BJ (cell line): Measurements from ENCODE around the gene COQ3. TPM values are rescaled to one million over a fixed set of nuclear protein-coding genes. Genes with fewer than 3 reads are reported as not detected.

Source experiments
- CTCF ChIA-PET: fragments of 350-600 bp; formaldehyde crosslinking; extraction: SDS; loops from one replicate; lab custom pipeline; 2021; ENCODE audit warnings: antibody characterized with exemption, inconsistent platforms; lab: Yijun Ruan, JAX
- POLR2A ChIA-PET: fragments of 300-600 bp; sonication (Branson Sonifier 250); formaldehyde crosslinking; extraction: SDS; loops from one replicate; lab custom pipeline; 2021; ENCODE audit warnings: antibody characterized with exemption; lab: Charles Lee
- DNase-seq: peaks from one replicate; pipeline ENCODE4 v3.0.0-alpha.2; 2011; ENCODE audit warnings: low read depth
- H3K27me3 ChIP-seq: 2 replicates; pipeline ENCODE4 v1.6.0; 2011; ENCODE audit warnings: low read length; ENCODE audit not compliant: control insufficient read depth, insufficient read depth
- H3K36me3 ChIP-seq: 2 replicates; pipeline ENCODE4 v1.5.1; 2011; ENCODE audit warnings: low read length; ENCODE audit not compliant: control insufficient read depth, insufficient read depth
- H3K4me3 ChIP-seq: 2 replicates; pipeline ENCODE4 v1.5.1; 2011; ENCODE audit warnings: low read depth, mild to moderate bottlenecking, control low read depth, low read length
- polyA plus RNA-seq: library from polyadenylated mRNA; depleted of rRNA; stranded (reverse); fragments of >200 nt; gene quantifications from 2 replicates; pipeline ENCODE4 v1.2.3, GENCODE V29; 2011
- TF ChIP-seq, protein P1 (sequence below): IDR thresholded peaks from 2 replicates; pipeline ENCODE4 v1.5.1; 2011; ENCODE audit warnings: low read depth, mild to moderate bottlenecking, control low read depth, inconsistent platforms, low read length, moderate library complexity; ENCODE audit not compliant: insufficient read depth

The COQ3 gene
- polyA plus RNA-seq, 1 experiment, result 3.3 TPM

DNA sequence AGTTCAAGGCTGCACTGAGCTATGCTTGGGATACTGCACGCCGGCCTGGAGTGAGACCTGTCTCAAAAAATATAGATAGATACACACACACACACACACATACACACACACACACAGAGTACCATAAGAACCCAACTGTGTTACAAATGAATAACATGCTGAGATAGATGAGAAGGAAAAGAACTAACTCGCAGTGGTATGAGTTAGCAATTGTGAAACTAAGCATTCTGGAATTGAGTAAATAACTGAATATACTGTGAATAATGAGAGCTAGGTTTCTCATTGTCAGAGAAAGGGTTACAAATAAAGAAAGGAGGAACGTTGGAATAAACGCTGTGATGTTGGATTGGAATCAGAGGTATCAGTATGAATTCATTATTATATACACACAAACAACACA lies 30.0 kb downstream of the COQ3 start:
- CTCF ChIA-PET, result no interaction called here
- no peak for DNase-seq
- POLR2A ChIA-PET, result no interaction called here

DNA sequence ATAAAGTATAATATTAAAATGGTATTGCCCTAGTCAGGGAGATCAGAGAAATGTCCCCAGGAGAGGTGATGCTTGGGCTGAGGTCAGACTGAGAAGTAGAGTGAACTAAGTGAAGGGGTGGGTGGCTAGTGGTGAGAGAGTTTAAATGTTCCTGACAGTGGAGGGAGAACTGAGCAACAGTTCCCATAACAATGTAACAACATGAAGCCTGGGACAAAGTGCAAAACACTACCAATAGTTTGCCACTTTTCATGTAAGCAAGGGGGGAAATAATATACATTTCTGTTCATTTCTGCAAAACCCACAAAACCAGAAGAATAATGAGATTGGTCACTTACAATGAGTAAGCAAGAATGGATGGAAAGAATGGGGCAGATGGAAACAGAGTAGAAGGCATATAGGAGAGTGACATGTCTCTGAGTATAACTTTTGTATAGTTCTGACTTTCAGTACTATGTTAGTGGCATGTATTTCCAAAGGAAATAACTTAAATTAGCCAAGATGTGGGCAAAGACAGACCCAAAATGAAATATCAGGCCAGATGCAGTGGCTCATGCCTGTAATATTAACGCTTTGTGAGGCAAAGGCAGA lies 31.2 kb downstream of the COQ3 start:
- TF ChIP-seq, protein P1, sequence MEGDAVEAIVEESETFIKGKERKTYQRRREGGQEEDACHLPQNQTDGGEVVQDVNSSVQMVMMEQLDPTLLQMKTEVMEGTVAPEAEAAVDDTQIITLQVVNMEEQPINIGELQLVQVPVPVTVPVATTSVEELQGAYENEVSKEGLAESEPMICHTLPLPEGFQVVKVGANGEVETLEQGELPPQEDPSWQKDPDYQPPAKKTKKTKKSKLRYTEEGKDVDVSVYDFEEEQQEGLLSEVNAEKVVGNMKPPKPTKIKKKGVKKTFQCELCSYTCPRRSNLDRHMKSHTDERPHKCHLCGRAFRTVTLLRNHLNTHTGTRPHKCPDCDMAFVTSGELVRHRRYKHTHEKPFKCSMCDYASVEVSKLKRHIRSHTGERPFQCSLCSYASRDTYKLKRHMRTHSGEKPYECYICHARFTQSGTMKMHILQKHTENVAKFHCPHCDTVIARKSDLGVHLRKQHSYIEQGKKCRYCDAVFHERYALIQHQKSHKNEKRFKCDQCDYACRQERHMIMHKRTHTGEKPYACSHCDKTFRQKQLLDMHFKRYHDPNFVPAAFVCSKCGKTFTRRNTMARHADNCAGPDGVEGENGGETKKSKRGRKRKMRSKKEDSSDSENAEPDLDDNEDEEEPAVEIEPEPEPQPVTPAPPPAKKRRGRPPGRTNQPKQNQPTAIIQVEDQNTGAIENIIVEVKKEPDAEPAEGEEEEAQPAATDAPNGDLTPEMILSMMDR, result no peak
- DNase-seq, result no peak
- H3K36me3 ChIP-seq, result no peaks in the 10 kb centered on the region
- CTCF ChIA-PET, result no interaction called here
- peaks cover 3% of the 10 kb centered on the region for H3K27me3 ChIP-seq
- POLR2A ChIA-PET, result no interaction called here
- H3K4me3 ChIP-seq, result no peak overlapping the region

More for the DNA sequence above, 30.0 kb downstream of the COQ3 start:
- H3K36me3 ChIP-seq, result no peaks in the 10 kb centered on the region
- peaks cover 3% of the 10 kb centered on the region for H3K27me3 ChIP-seq
- no peak overlapping the region for H3K4me3 ChIP-seq
- TF ChIP-seq, protein P1, result no peak

DNA sequence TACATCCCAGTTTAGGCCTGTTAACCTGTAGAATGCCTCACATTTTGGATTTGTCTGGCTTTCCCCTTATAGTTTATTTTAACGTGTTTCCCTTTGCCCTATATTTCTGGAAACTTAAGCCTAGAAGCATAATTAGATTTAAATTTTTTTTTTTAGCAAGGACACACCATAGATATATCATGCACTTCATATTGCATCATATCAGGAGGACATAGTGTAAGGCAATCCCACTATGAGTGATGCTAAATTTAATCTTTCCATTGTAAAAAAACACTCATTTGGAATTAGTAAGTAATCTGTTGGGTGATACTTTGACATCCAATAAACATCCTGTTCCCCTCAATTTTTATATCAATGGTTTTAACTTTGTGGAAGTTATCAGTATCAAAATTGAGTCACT lies 34.2 kb downstream of the COQ3 start:
- TF ChIP-seq, protein P1, result no peak
- Histone ChIP-seq H3K27me3 (peaks cover 3% of the 10 kb centered on the region), H3K36me3 (no peaks in the 10 kb centered on the region), H3K4me3 (no peak overlapping the region)
- POLR2A ChIA-PET, result no interaction called here
- CTCF ChIA-PET, result interaction anchor here (1.8 kb wide), 1 partner anchor 16 kb away, joined by 5 read pairs; no protein-coding TSS in a partner anchor
- DNase-seq, result no peak

DNA sequence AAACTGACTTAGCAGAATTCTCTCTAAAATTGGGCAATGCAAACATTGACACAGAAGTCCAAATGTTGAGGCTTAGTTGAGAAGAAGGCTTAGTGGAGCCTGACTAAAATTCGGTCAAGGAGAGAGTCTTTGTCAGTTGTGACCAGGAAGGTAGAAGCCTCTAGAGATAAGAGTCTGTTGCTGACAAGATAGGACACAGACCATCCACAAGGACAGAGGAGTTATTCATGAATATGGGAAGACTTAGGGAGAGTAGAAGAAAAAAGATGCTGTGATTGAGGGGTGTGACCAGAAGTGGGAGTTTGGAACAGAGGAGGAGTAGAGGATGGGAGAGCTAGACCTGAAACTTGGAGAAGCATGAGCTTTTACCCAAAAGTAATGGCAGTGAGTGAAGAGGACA lies 37.4 kb downstream of the COQ3 start:
- no peak overlapping the region for H3K4me3 ChIP-seq
- CTCF ChIA-PET, result interaction anchor here (1.0 kb wide), 1 partner anchor 24 kb away, joined by 3 read pairs; no protein-coding TSS in a partner anchor
- H3K36me3 ChIP-seq, result no peaks in the 10 kb centered on the region
- peaks cover 5% of the 10 kb centered on the region for H3K27me3 ChIP-seq
- TF ChIP-seq, protein P1, result no peak
- DNase-seq, result no peak
- POLR2A ChIA-PET, result no interaction called here

DNA sequence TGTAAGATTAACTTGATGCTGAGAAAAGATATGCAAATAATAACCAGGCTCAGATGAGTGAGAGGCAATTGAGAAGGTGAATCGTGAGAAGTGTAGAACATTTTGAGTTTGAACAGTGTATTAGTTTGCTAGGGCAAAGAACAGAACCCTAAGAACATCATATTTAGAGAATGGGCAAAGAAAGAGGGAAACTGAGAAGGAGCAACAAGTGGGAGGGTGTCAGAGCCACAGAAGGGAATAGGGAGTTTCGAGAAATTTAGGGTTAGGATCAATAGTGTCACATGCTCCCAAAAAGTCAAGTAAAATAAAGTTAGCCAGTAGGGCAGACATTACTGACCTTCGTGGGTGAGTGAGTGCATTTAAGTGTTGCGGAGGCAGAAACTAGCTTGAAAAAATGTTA lies 39.0 kb downstream of the COQ3 start:
- Histone ChIP-seq H3K4me3 (no peak overlapping the region), H3K27me3 (peaks cover 2% of the 10 kb centered on the region; the same call in 1 of the 2 replicates), H3K36me3 (no peaks in the 10 kb centered on the region)
- ChIA-PET CTCF (no interaction called here), POLR2A (no interaction called here)
- TF ChIP-seq, protein P1, result no peak
- no peak for DNase-seq
